Activated T-cell treated with anti-CD3 and anti-CD28 coated beads, Interleukin-2, amount 50 U/mL, for 72 hours (primary cell): Measurements from ENCODE around the gene ARRDC3. TPM values are rescaled to one million over a fixed set of nuclear protein-coding genes. Genes with fewer than 3 reads are reported as not detected.
A peak's percentile ranks its signal among the peaks of the same experiment; 100 is the strongest.

Source experiments
- ATAC-seq, 2 donors: fragments of 150-1000 bp; cut with Tn5 transposase; replicated peaks in 1 of 2; 2 replicates each; pipeline ENCODE4 v1.10.0; 2021; ENCODE audit warnings: moderate library complexity in 2 of 2, mild to moderate bottlenecking in 1 of 2
- DNase-seq, 2 donors: peaks; one replicate each; pipeline ENCODE4 v3.0.0; 2021 to 2022; ENCODE audit warnings: mixed read lengths in 1 of 2
- H3K27ac Mint-ChIP-seq: one replicate; pipeline ENCODE4 v1.8.0; 2022; ENCODE audit warnings: mild to moderate bottlenecking, moderate library complexity, mixed read lengths
- H3K27me3 Mint-ChIP-seq: one replicate; pipeline ENCODE4 v1.8.0; 2022; ENCODE audit warnings: low read depth, mixed read lengths
- H3K36me3 Mint-ChIP-seq, 2 donors: one replicate each; pipeline ENCODE4 v1.8.0; 2022; ENCODE audit warnings: mixed read lengths in 2 of 2, mild to moderate bottlenecking in 1 of 2; ENCODE audit not compliant: insufficient read depth in 2 of 2
- H3K4me1 Mint-ChIP-seq: one replicate; pipeline ENCODE4 v1.8.0; 2022; ENCODE audit warnings: low read depth, mixed read lengths
- H3K4me3 Mint-ChIP-seq, 2 donors: one replicate each; pipeline ENCODE4 v1.8.0; 2022; ENCODE audit warnings: mild to moderate bottlenecking in 2 of 2, mixed read lengths in 2 of 2, moderate library complexity in 2 of 2
- H3K9me3 Mint-ChIP-seq, 2 donors: one replicate each; pipeline ENCODE4 v1.8.0; 2022; ENCODE audit warnings: mixed read lengths in 2 of 2
- total RNA-seq, 2 donors: library from RNA; stranded (reverse); gene quantifications; one replicate each; pipeline ENCODE4 v1.2.3, GENCODE V29; 2022

Gene ARRDC3
- 10 to 100 TPM; 12.8 to 21.1 TPM for total RNA-seq

- Mint-ChIP-seq H3K36me3 (peaks cover 0 to 2% of the 10 kb centered on the region in 2 donors), H3K27me3 (no peaks in the 10 kb centered on the region), H3K9me3 (no peaks in the 10 kb centered on the region), H3K4me1 (peaks cover 21% of the 10 kb centered on the region), H3K27ac (peak within 1 kb of the TSS; percentile 96), H3K4me3 (peak within 1 kb of the TSS; percentile 94 to 98)
- DNase-seq (peak; percentile 97 to 98), ATAC-seq (peak; percentile 68 to 69)
Measured at GRCh38 chr5:91383027-91383955, at the start of gene ARRDC3. TSS of gene ARRDC3 (minus strand) at chr5:91383317. CDS start at chr5:91383092, 225 bp downstream.

- no peak for DNase-seq
- H3K27me3 Mint-ChIP-seq: no peaks in the 10 kb centered on the region
- H3K4me1 Mint-ChIP-seq: peaks cover 25% of the 10 kb centered on the region
- H3K9me3 Mint-ChIP-seq: peaks cover 4 to 8% of the 10 kb centered on the region in 2 donors
- peaks cover 3 to 11% of the 10 kb centered on the region in 2 donors for H3K36me3 Mint-ChIP-seq
- no peak for ATAC-seq
- no peak overlapping the region for H3K4me3 Mint-ChIP-seq
- no peak overlapping the region for H3K27ac Mint-ChIP-seq
Measured at GRCh38 chr5:91430949-91431348, 47.8 kb upstream of the ARRDC3 start.

GRCh38 chr5:91424638-91425436 is 41.7 kb upstream of the ARRDC3 start:
- H3K4me3 Mint-ChIP-seq: no peak overlapping the region
- no peaks in the 10 kb centered on the region for H3K4me1 Mint-ChIP-seq
- no peak overlapping the region for H3K27ac Mint-ChIP-seq
- peaks cover 3 to 6% of the 10 kb centered on the region in 2 donors for H3K36me3 Mint-ChIP-seq
- no peaks in the 10 kb centered on the region for H3K27me3 Mint-ChIP-seq
- peaks cover 2 to 5% of the 10 kb centered on the region in 2 donors for H3K9me3 Mint-ChIP-seq
- DNase-seq (no peak), ATAC-seq (no peak)

GRCh38 chr5:91423871-91424270 is 40.8 kb upstream of the ARRDC3 start:
- Mint-ChIP-seq H3K4me3 (no peak overlapping the region), H3K4me1 (no peaks in the 10 kb centered on the region), H3K27ac (no peak overlapping the region), H3K36me3 (peaks cover 3 to 4% of the 10 kb centered on the region in 2 donors), H3K9me3 (peaks cover 0 to 2% of the 10 kb centered on the region in 2 donors), H3K27me3 (no peaks in the 10 kb centered on the region)
- ATAC-seq: no peak
- DNase-seq: no peak

GRCh38 chr5:91420879-91421278 is 37.8 kb upstream of the ARRDC3 start:
- ATAC-seq (no peak), DNase-seq (no peak)
- no peak overlapping the region for H3K4me3 Mint-ChIP-seq
- H3K4me1 Mint-ChIP-seq: peaks cover 6% of the 10 kb centered on the region
- H3K9me3 Mint-ChIP-seq: no peaks in the 10 kb centered on the region
- peaks cover 7% of the 10 kb centered on the region for H3K27me3 Mint-ChIP-seq
- H3K27ac Mint-ChIP-seq: no peak overlapping the region
- no peaks in the 10 kb centered on the region for H3K36me3 Mint-ChIP-seq

GRCh38 chr5:91419571-91420537 is 36.7 kb upstream of the ARRDC3 start:
- no peaks in the 10 kb centered on the region for H3K36me3 Mint-ChIP-seq
- peak; percentile 51 to 67 for DNase-seq
- H3K27me3 Mint-ChIP-seq: peaks cover 7% of the 10 kb centered on the region
- peaks cover 6% of the 10 kb centered on the region for H3K4me1 Mint-ChIP-seq
- H3K27ac Mint-ChIP-seq: no peak overlapping the region
- no peak for ATAC-seq
- H3K9me3 Mint-ChIP-seq: no peaks in the 10 kb centered on the region
- no peak overlapping the region for H3K4me3 Mint-ChIP-seq

GRCh38 chr5:91419136-91419535 is 36.0 kb upstream of the ARRDC3 start:
- Mint-ChIP-seq H3K36me3 (no peaks in the 10 kb centered on the region), H3K4me3 (no peak overlapping the region), H3K9me3 (no peaks in the 10 kb centered on the region), H3K4me1 (peaks cover 6% of the 10 kb centered on the region), H3K27ac (no peak overlapping the region), H3K27me3 (peaks cover 7% of the 10 kb centered on the region)
- ATAC-seq (no peak), DNase-seq (no peak)

- Mint-ChIP-seq H3K4me3 (no peak overlapping the region), H3K36me3 (no peaks in the 10 kb centered on the region), H3K27ac (no peak overlapping the region), H3K9me3 (no peaks in the 10 kb centered on the region), H3K4me1 (peaks cover 6% of the 10 kb centered on the region), H3K27me3 (peaks cover 7% of the 10 kb centered on the region)
- ATAC-seq (no peak), DNase-seq (no peak)
Measured at GRCh38 chr5:91418158-91418557, 35.0 kb upstream of the ARRDC3 start.

GRCh38 chr5:91417219-91417618 is 34.1 kb upstream of the ARRDC3 start:
- H3K4me3 Mint-ChIP-seq: no peak overlapping the region
- H3K27ac Mint-ChIP-seq: no peak overlapping the region
- H3K27me3 Mint-ChIP-seq: peaks cover 7% of the 10 kb centered on the region
- no peaks in the 10 kb centered on the region for H3K9me3 Mint-ChIP-seq
- DNase-seq (no peak), ATAC-seq (no peak)
- H3K36me3 Mint-ChIP-seq: no peaks in the 10 kb centered on the region
- peaks cover 6% of the 10 kb centered on the region for H3K4me1 Mint-ChIP-seq

- Mint-ChIP-seq H3K4me3 (no peak overlapping the region), H3K9me3 (no peaks in the 10 kb centered on the region), H3K27ac (no peak overlapping the region), H3K36me3 (no peaks in the 10 kb centered on the region), H3K4me1 (peaks cover 6% of the 10 kb centered on the region), H3K27me3 (peaks cover 7% of the 10 kb centered on the region)
- no peak for DNase-seq
- ATAC-seq: no peak
Measured at GRCh38 chr5:91416491-91416890, 33.4 kb upstream of the ARRDC3 start.

- Mint-ChIP-seq H3K9me3 (no peaks in the 10 kb centered on the region), H3K4me3 (no peak overlapping the region), H3K4me1 (no peaks in the 10 kb centered on the region), H3K27ac (no peak overlapping the region), H3K27me3 (no peaks in the 10 kb centered on the region), H3K36me3 (no peaks in the 10 kb centered on the region)
- no peak for DNase-seq
- ATAC-seq: no peak
Measured at GRCh38 chr5:91409304-91409703, 26.2 kb upstream of the ARRDC3 start.

GRCh38 chr5:91408710-91409109 is 25.6 kb upstream of the ARRDC3 start:
- H3K4me1 Mint-ChIP-seq: no peaks in the 10 kb centered on the region
- H3K9me3 Mint-ChIP-seq: no peaks in the 10 kb centered on the region
- ATAC-seq (no peak), DNase-seq (no peak)
- H3K36me3 Mint-ChIP-seq: no peaks in the 10 kb centered on the region
- no peaks in the 10 kb centered on the region for H3K27me3 Mint-ChIP-seq
- no peak overlapping the region for H3K4me3 Mint-ChIP-seq
- H3K27ac Mint-ChIP-seq: no peak overlapping the region
